ENCODE measurements around the gene PRF1. TPM values are rescaled to one million over a fixed set of nuclear protein-coding genes. Genes with fewer than 3 reads are reported as not detected.
"Not testable (repeated sequence)": the region's sequence is repeated elsewhere in the genome, so short reads cannot be mapped to it uniquely, and the experiment has no call there.

The PRF1 gene
- polyA plus RNA-seq, 3 donors, result 0.43 to 3.7 (median 2.4) TPM

GRCh38 chr10:70585578-70586169, 16.9 kb downstream of the PRF1 start:
- H3K27ac ChIP-seq (ENCODE audit: low read depth, low read length), result no peak overlapping the region
- WGBS, 3 donors, result 72 to 76% (median 76%) methylated on average over 8 of the region's 8 CpGs

- 25 to 40% (median 30%) methylated on average over 7 of the region's 7 CpGs for WGBS, 3 donors
- no peak overlapping the region for H3K27ac ChIP-seq (ENCODE audit: low read depth, low read length)
Observed at GRCh38 chr10:70584909-70585544, 17.5 kb downstream of the PRF1 start.

GRCh38 chr10:70584366-70584765, 18.2 kb downstream of the PRF1 start:
- 78 to 83% (median 79%) methylated on average over 11 of the region's 11 CpGs for WGBS, 3 donors
- no peak overlapping the region for H3K27ac ChIP-seq (ENCODE audit: low read depth, low read length)

- H3K27ac ChIP-seq (ENCODE audit: low read depth, low read length), result no peak overlapping the region
- WGBS, 3 donors, result 69 to 75% (median 75%) methylated on average over 2 of the region's 2 CpGs
Observed at GRCh38 chr10:70583669-70584037, 18.9 kb downstream of the PRF1 start.

GRCh38 chr10:70582793-70583668, 19.5 kb downstream of the PRF1 start:
- 81 to 87% (median 86%) methylated on average over 17 to 19 of the region's 19 CpGs for WGBS, 3 donors
- no peak overlapping the region for H3K27ac ChIP-seq (ENCODE audit: low read depth, low read length)

GRCh38 chr10:70581176-70581575, 21.4 kb downstream of the PRF1 start:
- 97 to 99% (median 98%) methylated on average over 5 of the region's 5 CpGs for WGBS, 3 donors

GRCh38 chr10:70579234-70580002, 23.1 kb downstream of the PRF1 start:
- WGBS, 3 donors, result 70 to 84% (median 84%) methylated on average over 3 of the region's 3 CpGs
- H3K27ac ChIP-seq (ENCODE audit: low read depth, low read length), result no peak overlapping the region

More at GRCh38 chr10:70581176-70581575, 21.4 kb downstream of the PRF1 start:
- not testable (repeated sequence) for H3K27ac ChIP-seq (ENCODE audit: low read depth, low read length)

- 44 to 62% (median 48%) methylated on average over 7 of the region's 7 CpGs for WGBS, 3 donors
- H3K27ac ChIP-seq (ENCODE audit: low read depth, low read length), result no peak overlapping the region
Observed at GRCh38 chr10:70578371-70578947, 24.1 kb downstream of the PRF1 start.

GRCh38 chr10:70576803-70577517, 25.6 kb downstream of the PRF1 start:
- H3K27ac ChIP-seq (ENCODE audit: low read depth, low read length), result no peak overlapping the region
- 55 to 95% (median 61%) methylated on average over 2 of the region's 2 CpGs for WGBS, 3 donors

- no peak overlapping the region for H3K27ac ChIP-seq (ENCODE audit: low read depth, low read length)
Observed at GRCh38 chr10:70575874-70576802, 26.4 kb downstream of the PRF1 start.

GRCh38 chr10:70575486-70575873, 27.1 kb downstream of the PRF1 start:
- no peak overlapping the region for H3K27ac ChIP-seq (ENCODE audit: low read depth, low read length)
- 30 to 60% (median 30%) methylated on average over 4 of the region's 4 CpGs for WGBS, 3 donors

More at GRCh38 chr10:70575874-70576802, 26.4 kb downstream of the PRF1 start:
- WGBS, 3 donors, result 23 to 41% (median 26%) methylated on average over 12 of the region's 12 CpGs

- no peak overlapping the region for H3K27ac ChIP-seq (ENCODE audit: low read depth, low read length)
- WGBS, 3 donors, result 88 to 92% (median 90%) methylated on average over 10 to 11 of the region's 11 CpGs
Observed at GRCh38 chr10:70573599-70574506, 28.7 kb downstream of the PRF1 start.

- H3K27ac ChIP-seq (ENCODE audit: low read depth, low read length), result no peak overlapping the region
- 86 to 89% (median 88%) methylated on average over 16 of the region's 16 CpGs for WGBS, 3 donors
Observed at GRCh38 chr10:70571636-70572439, 30.7 kb downstream of the PRF1 start.

GRCh38 chr10:70571236-70571635, 31.3 kb downstream of the PRF1 start:
- 73 to 99% (median 76%) methylated on average over 4 of the region's 4 CpGs for WGBS, 3 donors

More at GRCh38 chr10:70571236-70571635, 31.3 kb downstream of the PRF1 start:
- H3K27ac ChIP-seq (ENCODE audit: low read depth, low read length), result no peak overlapping the region

All from adipose tissue (tissue), 3 donors.